Fibroblast of skin of right quadriceps (primary cell): ENCODE data around the gene ALX3.
A peak's percentile ranks its signal among the peaks of the same experiment; 100 is the strongest.
"Not testable (repeated sequence)": the region's sequence is repeated elsewhere in the genome, so short reads cannot be mapped to it uniquely, and the experiment has no call there.

ENCODE experiments used
- DNase-seq: peaks from one replicate; pipeline ENCODE4 v3.0.0-alpha.2; 2013

ALX3 gene

GRCh38 chr1:110088739-110089316, 18.4 kb upstream of the ALX3 start:
- no peak for DNase-seq

- DNase-seq: peak; percentile 52
Observed at GRCh38 chr1:110087812-110088738, 17.6 kb upstream of the ALX3 start.

GRCh38 chr1:110086961-110087360, 16.5 kb upstream of the ALX3 start:
- no peak for DNase-seq

GRCh38 chr1:110085671-110086070, 15.2 kb upstream of the ALX3 start:
- no peak for DNase-seq

- DNase-seq: peak; percentile 40
Observed at GRCh38 chr1:110084227-110085078, 14.0 kb upstream of the ALX3 start.

- DNase-seq: no peak
Observed at GRCh38 chr1:110083866-110084226, 13.4 kb upstream of the ALX3 start.

- no peak for DNase-seq
Observed at GRCh38 chr1:110083061-110083865, 12.8 kb upstream of the ALX3 start.

- no peak for DNase-seq
Observed at GRCh38 chr1:110082477-110082876, 12.0 kb upstream of the ALX3 start.

- no peak for DNase-seq
Observed at GRCh38 chr1:110081061-110081460, 10.6 kb upstream of the ALX3 start.

GRCh38 chr1:110079995-110080394, 9.5 kb upstream of the ALX3 start:
- DNase-seq: not testable (repeated sequence)

GRCh38 chr1:110076789-110077500, 6.5 kb upstream of the ALX3 start:
- DNase-seq: no peak

- no peak for DNase-seq
Observed at GRCh38 chr1:110074166-110074565, 3.7 kb upstream of the ALX3 start.

GRCh38 chr1:110070282-110070669, 196 bp downstream of the ALX3 start:
- DNase-seq: no peak

- no peak for DNase-seq
Observed at GRCh38 chr1:110069404-110070281, 829 bp downstream of the ALX3 start.

- no peak for DNase-seq
Observed at GRCh38 chr1:110068646-110069403, 1.6 kb downstream of the ALX3 start.

GRCh38 chr1:110067893-110068645, 2.4 kb downstream of the ALX3 start:
- DNase-seq: no peak

GRCh38 chr1:110067479-110067892, 3.0 kb downstream of the ALX3 start:
- no peak for DNase-seq

- DNase-seq: no peak
Observed at GRCh38 chr1:110065841-110066240, 4.6 kb downstream of the ALX3 start.

GRCh38 chr1:110064576-110065337, 5.7 kb downstream of the ALX3 start:
- DNase-seq: no peak
